Lower leg skin (tissue), 3 donors: ENCODE data around the gene SPATA31D3.

ENCODE experiments used
- POLR2A ChIP-seq, 2 donors: fragments of 450-650 bp; IDR thresholded peaks; one replicate each; pipeline ENCODE4 v1.6.1; 2016 to 2017; ENCODE audit warnings: antibody characterized with exemption in 2 of 2, mild to moderate bottlenecking in 1 of 2, moderate library complexity in 1 of 2
- TF ChIP-seq, protein P1 (sequence below), 3 donors: fragments of 450-650 bp; IDR thresholded peaks; one replicate each; pipeline ENCODE4 v1.5.1; 2016; ENCODE audit warnings: antibody characterized with exemption in 3 of 3, mild to moderate bottlenecking in 3 of 3, moderate library complexity in 2 of 3

DNA sequence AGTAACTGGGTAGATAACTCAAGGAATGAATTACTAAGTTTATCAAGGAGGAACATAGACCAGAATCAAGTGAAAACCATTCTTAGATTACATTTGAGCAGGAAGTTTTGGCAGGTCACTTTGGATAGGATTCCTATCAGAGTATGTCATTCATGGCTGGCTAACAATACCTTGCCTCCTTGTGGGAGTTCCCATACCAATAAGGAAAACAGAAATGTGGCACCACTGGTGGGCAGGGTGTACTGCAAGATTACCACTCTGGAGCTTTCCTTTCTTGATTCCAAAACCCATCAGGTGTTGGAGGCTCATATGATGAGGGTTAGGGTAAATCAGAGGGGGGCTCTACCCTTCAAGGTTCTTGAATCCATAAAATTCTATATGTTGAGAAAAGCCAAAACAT is 26.7 kb downstream of the SPATA31D3 start:
- TF ChIP-seq, protein P1, sequence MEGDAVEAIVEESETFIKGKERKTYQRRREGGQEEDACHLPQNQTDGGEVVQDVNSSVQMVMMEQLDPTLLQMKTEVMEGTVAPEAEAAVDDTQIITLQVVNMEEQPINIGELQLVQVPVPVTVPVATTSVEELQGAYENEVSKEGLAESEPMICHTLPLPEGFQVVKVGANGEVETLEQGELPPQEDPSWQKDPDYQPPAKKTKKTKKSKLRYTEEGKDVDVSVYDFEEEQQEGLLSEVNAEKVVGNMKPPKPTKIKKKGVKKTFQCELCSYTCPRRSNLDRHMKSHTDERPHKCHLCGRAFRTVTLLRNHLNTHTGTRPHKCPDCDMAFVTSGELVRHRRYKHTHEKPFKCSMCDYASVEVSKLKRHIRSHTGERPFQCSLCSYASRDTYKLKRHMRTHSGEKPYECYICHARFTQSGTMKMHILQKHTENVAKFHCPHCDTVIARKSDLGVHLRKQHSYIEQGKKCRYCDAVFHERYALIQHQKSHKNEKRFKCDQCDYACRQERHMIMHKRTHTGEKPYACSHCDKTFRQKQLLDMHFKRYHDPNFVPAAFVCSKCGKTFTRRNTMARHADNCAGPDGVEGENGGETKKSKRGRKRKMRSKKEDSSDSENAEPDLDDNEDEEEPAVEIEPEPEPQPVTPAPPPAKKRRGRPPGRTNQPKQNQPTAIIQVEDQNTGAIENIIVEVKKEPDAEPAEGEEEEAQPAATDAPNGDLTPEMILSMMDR (IDR thresholded peaks at IDR 0.05) = no peak
- TF ChIP-seq POLR2A (IDR thresholded peaks at IDR 0.05) = no peak
